EH (cell line): Measurements from ENCODE around the gene EPGN.

Source experiments
- DNase-seq: peaks from one replicate; pipeline ENCODE4 v3.0.0-alpha.2; 2015; ENCODE audit warnings: low read depth

The EPGN gene, protein sequence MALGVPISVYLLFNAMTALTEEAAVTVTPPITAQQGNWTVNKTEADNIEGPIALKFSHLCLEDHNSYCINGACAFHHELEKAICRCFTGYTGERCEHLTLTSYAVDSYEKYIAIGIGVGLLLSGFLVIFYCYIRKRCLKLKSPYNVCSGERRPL

DNA sequence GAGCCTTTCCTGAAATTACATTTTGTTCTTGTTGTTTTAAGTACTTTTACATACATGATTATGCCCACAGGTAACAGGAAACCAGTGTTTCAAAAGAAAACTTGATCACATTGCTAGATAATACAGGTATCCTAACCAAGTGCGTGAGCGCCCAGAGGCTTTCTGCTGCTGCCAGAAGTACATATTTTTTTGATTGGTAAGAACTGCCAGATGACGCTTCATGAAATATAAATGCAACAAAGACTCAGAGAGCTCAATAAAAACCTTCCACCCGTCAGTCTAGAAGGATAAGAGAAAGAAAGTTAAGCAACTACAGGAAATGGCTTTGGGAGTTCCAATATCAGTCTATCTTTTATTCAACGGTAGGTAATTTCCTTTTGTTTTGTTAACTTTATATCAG is at the start of gene EPGN:
Gene EPGN, plus strand, starts transcription at position 256 of the 400 bp plus-strand sequence. Its CDS starts 64 bp downstream, at position 320.
- no peak for DNase-seq

DNA sequence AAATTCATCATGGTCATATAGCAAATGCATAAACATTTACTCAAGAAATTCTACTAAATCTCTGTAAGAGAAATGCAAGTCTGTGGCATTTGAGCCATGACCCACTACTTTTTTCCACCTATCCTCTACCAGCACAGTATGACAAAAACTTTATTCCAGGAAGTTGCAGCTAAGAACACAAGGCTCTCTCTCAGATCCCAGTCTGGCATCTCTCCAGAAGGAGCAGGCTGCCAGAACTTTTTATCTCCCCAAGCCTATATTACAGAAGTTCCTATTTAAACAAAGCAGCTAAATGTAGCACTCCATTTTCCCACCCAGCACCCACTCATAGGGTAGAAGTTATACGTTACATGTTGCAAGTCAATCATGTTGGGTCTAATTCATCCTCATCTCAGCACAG is 49.3 kb upstream of the EPGN start:
- peak; percentile 58 for DNase-seq

DNA sequence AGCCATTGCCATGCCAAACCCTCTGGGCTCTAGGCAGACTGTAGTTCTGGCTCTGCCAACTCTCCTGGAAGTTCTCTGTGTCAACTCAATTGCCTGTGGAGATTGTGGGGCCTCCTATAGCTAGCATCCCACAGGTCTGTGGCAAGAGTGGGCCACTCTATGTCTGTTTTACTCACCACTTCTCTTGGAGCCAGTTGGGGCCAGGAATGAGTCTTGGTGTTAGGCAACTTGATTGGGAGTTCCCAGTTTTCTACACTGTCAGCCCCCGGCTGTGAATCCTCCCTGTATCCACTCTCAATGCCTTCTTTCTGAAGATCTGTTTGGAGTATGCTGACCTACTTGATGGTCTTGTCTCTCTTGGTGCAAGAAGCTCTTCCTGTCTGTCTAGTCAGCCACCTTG is 48.2 kb upstream of the EPGN start:
- DNase-seq, result no peak

DNA sequence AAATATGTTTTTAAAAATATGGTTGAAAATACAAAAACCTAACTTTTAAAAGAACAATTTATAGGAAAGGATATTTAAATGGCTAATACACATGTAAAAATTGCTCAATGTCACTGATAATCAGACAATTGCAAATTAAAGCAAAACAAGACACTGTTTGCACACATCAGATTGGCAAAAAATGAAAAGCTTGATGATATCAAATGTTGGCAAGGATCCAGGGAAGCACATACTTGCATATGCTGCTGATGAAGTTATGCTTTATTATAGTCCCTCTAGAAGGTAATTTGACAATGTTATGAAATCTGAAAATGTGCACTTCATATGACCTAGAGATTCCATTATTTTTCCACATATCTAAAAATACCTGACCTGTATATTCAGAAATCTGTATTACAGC is 45.7 kb upstream of the EPGN start:
- DNase-seq, result no peak

DNA sequence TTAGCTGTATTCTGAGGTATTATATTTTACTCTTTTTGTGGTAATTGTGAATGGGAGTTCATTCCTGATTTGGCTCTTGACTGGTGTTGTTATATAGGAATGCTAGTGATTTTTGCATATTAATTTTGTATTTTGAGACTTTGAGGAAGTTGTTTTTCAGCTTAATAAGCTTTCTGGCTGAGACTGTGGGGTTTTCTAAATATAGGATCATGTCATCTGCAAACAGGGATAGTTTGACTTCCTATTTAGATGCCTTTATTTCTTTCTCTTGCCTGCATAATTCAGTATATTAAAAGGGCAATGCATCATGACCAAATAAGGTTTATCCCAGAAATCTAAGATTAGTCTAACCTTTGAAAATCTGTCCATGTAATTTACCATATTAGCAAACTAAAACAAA is 44.7 kb upstream of the EPGN start:
- DNase-seq, result no peak

DNA sequence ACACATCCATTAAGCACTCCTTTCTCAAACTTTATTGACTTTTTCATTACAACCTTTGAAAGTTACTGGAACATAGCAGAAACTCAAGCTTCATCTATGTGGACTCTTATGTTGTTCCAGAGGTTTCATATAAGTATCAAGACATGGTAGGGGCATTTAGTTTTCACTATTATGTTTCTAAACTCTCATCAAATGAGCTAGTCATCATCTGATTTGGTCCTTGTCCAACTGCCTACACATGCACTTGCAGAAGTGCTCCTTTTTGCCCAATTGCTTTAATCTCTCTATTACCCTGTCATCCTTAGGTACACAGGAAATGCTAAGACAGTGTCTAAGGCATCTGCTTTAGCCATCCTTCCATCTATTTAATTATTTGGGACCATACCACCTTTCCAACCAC is 42.2 kb upstream of the EPGN start:
- peak; percentile 12 for DNase-seq

DNA sequence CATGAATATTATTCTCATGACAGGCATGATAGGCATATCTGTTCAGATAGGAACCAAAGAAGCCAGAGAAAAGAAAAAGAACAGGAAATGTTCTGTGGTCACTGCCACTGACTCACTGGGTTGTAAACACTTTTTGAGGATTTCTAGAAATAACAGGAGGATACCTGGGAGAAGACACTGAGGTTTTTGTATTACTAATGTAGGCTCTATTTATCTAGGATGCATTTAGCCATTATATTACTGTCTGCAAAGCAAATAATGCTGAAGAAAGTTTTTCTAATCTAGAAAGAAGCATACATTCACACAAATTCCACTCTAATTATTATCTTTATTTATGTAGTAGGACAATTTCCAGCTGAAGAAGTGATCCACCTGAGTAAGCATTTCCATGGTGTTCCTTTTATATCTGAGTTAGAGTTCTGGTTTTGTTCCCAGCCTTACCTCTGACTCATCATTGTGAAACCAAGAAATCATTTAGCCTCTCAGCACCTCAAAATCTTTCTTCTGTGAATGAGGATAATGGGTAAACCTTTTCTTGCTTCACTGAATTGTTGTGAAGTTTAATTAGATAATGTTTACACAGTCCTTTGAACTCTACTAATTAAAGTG is 40.2 kb upstream of the EPGN start:
- peak; percentile 68 for DNase-seq

DNA sequence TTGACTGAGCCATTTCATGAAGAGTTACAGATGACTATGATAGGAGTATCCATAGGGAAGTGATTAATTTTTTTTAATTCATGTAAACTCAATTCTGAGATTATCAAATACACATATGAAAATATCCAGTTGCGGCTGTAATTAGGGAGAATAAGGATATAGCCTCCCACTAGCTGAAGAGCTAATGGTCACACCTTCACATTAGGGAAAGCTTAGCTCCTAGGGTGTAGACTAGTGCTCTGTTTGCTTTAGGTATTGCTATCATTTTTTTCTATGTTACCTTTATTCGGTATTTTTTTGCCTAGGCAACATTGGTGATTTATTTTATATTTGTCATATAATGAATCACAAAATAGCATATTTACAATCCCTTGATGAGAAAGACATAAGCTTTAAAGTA is 39.6 kb upstream of the EPGN start:
- no peak for DNase-seq

DNA sequence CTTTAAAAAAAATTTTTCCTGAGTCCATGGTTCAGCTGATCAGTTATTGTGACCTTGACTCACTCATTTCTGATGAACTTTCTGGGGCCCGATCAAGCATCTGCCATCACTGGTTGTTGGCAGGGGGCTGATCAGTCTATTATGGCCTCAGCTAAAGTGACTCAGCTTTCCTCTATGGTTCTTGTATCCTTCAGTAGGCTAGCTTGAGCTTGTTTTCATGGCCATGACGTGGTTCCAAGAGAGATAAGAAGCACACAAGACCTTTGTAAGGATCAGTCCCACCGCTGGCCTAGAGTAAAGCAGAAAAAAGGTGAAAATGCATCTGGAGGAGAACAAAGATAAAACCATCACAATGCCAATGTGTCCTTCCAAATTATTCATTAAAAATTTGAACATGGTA is 29.8 kb upstream of the EPGN start:
- no peak for DNase-seq

DNA sequence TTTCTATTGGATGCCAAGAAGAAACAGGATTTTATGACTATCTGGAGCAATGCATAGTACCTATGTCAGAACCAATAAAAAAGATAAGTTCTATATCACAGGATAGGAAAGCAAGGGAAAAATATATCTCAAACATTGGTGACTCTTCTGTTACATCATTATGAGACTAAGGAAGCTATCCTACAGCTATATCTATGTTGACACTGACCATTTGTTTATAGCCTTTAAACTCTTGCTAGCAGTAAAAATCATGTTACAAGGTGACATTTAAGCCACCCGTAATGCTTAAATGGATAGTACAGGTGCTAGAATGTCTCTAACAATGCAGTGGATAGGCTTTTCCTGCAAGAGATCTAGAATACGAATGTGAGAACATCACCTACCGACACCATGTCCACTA is 28.6 kb upstream of the EPGN start:
- DNase-seq, result no peak

DNA sequence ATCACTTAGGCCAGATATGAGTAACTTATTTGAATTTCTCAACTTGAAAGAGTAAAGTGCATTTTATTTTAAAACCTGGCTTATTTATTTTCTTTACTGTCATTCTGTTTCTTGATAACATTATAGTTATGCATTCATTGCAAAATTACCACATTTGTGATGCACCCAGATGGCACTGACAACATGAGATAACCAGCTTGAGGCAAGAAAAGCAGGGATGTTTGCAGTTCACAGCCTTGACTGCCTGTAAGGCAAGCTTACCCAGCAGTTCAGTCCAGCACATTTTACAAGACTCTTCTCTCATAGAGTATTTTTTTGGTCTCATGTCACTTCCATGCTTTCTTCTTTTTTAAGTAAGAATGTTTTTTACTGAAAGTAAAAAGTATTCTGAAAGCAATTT is 25.3 kb upstream of the EPGN start:
- DNase-seq, result peak; percentile 32

DNA sequence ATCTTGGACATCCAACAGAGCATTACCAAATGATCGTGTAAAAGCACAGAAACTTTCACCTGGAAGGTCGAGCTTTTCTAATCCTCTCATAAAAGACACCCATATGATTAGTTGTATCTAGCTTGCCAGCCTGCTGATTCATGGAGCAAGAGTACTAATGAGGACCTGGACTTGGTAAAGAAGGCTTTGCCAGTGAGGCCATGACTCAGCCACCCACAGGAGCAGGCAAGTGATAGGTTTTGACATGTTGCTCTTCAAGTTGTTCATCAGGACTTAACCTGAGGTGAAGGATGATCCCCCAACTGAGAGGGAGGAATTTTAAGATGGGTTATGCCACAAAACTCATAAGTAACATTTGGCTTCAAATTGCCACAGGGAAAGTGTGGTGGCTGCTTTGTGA is 24.7 kb upstream of the EPGN start:
- DNase-seq, result peak; percentile 89

DNA sequence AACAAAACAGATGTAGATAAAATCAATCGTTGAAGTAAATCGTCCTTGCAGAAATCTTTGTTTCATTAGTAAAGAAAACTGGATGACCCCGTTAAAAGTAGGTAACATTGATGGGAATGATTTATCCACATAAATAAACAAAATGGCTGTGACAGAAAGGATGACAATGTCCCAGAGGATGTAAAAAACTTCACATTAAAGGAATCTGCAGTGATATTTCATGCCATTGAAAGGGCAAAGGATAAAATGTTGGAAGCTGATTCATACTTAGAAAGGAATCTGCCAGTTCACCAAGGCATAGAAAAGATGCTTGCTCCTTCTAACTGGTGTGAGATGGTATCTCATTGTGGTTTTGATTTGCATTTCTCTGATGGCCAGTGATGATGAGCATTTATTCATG is 24.2 kb upstream of the EPGN start:
- DNase-seq, result peak; percentile 95

DNA sequence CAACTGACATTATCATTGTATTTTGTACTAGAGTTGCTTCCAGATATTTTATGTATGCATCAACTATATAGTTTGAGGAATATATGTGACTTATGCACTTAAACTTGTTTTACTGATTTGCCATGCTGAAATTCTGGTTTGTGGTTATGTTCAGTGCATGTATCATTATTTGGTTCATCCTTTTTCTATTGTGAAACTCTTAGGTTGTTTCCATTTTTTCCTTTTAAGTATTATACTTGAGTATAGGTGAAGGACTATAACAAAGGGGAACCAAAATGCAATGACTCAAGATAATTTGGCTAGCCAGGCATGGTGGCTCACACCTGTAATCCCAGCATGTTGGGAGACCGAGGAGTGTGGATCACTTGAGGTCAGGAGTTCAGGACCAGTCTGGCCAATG is 21.1 kb upstream of the EPGN start:
- no peak for DNase-seq

DNA sequence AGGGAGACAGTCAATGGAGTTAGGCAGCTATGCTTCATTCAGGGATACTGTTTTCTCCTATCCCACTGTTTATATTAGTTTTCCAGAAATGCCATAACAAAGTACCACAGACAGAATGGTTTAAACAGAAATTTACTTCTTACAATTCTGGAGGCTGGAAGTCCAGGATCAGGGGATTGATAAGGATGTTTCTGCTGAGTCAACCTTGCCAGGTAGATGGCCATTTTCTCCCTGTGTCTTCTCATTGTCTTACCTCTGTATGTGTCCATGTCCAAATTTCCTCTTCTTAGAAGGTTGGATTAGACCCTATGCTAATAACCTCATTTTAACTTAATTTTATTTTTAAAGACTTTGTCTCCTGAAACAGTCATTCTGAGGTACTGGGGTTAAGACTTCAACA is 20.5 kb upstream of the EPGN start:
- no peak for DNase-seq

DNA sequence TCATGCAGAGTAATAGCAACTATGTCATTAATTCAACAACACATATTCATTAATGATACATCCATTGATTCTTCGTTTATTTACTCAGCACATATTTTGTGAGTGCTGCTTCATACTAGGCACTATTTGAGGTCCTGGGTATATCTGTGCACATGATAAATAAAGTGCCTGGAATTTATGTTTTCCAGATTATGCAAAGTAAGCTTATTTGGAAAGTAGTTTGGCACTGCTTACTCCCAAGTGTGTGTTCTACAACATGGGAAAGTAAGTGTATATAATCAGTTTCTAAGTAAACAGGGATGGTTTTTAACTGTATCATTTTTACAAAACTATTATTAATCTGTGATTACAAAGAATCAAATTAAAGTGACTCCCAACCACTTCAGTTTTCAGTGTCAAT is 16.8 kb upstream of the EPGN start:
- DNase-seq, result peak; percentile 1

DNA sequence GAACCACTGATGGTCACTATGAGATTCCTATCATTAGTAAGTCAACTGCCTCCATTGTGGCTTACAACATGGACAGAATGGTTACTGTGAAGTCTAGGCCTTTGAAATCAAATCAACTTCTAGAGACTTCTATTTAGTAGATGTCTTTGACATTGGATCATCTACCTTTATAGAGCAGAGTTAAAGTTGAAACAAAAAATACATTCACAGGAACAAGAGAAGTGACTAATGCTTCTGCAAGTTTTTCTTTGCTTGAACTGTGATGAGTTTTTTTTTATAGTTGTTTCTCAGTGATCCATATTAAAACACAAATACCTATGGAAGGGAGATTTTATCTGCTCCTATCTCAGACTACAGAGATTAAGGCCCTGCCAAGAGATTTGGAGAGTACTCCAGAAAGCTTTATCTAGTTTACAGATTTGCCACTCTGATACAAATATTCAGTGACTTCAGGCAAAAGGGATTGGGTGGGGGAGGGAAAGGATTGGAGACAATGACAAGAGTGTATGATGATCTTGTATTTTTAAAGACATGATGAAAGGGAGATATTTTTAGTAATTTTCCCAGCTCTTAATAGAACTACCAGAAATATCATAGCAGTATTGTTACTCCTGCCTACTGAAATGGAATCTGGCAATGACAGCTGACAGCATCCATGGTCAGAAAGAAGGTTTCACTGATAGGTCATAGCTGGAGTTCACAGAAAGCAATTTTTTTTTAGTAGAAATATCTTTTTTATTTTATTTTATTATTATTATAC is 16.0 kb upstream of the EPGN start:
- DNase-seq, result peak; percentile 10

DNA sequence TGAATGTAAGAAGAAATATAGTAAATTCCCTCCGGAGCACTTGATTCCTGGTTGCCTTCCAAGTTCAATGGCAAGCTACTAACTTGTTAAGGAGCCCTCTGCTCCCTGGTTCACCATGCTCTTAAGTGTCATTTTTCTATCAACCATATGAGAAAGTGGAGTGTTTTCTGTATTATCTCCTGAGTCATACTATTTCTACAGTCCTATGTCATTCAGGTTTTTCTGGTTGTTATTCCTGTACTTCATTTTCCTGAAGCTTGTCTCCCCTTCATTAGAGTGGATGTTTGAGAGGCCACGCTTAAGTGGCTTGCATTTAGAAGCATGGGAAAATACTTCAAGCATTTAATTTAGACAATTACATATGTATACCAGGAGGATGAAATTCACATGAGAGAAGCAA is 14.7 kb upstream of the EPGN start:
- DNase-seq, result no peak

DNA sequence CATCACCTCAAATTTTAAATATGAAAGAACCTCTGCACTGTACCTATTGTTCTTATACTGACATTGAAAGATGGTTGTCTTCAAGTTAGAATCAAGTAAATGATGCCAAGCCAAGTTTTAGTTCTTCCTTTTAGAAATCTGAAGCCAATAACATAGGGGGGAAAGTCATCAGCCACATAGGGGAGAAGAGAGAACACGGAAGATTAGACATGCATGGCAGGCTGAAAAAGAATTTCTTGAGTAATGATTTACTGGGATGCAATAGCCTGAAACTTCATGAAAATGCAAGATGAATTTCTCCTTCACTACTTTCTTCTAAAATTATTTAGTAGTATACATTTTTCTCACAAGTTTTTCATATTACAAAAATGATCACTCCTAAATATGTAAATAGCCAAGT is 13.6 kb upstream of the EPGN start:
- no peak for DNase-seq

DNA sequence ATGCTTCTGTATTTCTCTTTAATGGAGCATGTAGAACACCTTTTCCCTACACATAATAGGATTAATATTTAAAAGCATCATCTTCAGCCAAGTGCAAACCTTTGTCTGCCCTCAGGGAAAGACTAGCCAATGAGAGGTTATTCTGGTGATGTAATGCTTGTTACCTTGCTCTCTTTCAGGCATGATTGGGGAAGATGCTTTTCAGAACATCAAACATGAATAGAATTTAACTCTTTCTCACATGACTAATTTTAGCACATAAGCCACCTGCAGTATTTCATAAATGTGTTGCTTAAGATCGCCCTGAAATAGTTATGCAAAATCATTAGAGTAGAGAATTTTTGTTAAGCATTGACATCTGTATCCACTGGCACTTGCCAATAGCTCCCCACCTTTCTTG is 10.7 kb upstream of the EPGN start:
- no peak for DNase-seq

DNA sequence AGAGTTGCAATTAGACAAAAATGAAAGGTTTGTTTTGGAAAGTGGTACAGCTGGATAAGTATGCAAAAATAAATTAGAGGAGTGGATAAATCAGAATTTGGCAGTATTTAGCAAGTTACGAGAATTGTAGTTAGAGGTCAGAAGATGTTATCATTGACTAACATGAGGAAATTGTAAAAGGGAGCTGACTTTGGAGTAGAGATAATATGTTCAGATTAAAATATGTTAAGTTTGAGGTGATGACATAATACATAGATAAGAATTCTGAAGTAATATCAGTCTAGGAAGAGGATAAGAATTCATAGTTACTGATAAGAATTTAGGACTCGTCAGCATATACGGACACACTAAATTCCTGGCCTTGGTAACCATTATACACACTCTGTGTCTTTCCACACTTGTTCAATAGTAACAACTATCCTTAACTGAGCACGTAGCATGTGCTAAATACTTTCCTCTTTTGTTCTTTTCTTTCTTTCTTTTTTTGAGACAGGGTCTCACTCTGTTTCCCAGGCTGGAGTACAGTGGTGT is 4.1 kb upstream of the EPGN start:
- DNase-seq, result no peak

DNA sequence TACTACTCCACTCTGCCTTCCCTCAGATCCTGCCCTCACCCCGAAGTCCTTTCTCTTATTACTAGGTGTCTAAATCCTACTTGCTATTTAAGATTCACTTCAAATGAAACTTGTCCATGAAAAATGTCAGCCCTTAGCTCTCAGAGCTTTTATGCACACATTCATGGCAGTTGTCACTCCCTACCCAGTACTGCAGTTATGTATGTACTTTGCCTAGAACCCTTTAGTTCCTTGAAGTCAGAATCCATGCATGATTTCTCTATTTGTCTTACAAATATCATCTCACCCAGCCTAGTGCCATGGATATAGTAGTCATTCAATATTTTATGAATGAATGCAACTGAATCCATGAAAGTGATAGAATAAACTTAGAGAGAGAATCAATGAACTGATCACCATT is 3.3 kb upstream of the EPGN start:
- no peak for DNase-seq

DNA sequence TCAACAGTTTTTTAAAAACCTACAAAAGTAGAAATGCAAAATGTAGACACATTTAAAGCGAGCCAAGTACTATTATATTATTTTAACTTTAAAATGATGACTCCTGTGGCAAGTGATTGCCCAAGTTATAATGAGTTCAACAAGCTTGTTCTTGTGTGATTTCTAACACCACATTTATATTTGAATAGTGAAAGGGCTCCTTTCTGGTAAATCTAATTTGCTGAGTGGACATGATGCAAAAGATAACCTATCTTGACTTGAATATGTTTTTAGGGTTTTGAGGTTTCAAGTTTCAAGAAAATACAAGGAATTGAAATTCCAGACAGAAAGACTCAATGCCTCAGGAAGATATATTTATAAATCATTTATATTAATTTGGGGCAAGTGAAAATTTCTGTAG is 1.1 kb upstream of the EPGN start:
- DNase-seq, result no peak

DNA sequence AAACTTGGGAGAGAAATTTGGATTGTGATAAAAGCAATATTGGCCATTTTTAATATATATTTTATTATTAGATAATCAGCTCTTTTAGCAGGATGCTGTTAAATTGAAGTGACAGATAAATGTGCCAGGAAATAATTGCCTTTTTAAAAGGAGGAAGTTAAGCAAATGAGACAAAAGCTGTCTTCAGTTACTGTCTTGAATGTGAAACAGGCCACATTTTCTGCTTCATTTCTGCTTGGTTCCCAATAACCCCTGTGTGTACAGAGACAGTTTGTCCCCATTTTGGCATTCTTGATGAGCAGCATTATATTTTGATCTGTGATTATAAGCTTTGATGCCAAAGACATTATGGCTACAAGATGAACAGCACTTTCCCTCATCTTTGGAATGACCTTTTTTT is 953 bp downstream of the EPGN start:
- no peak for DNase-seq
